Nephron progenitor cell (in vitro differentiated cells): Measurements from ENCODE around the gene NHS.
A peak's percentile ranks its signal among the peaks of the same experiment; 100 is the strongest.

Experiments
- DNase-seq: peaks from one replicate; pipeline ENCODE4 v3.0.0; 2021
- H3K27ac Mint-ChIP-seq: 2 replicates; pipeline ENCODE4 v1.8.0; 2021; ENCODE audit warnings: mild to moderate bottlenecking, moderate library complexity, mixed read lengths
- H3K27me3 Mint-ChIP-seq: 2 replicates; pipeline ENCODE4 v1.8.0; 2021; ENCODE audit warnings: mild to moderate bottlenecking, low read depth, mixed read lengths; ENCODE audit not compliant: poor library complexity
- H3K36me3 Mint-ChIP-seq: 2 replicates; pipeline ENCODE4 v1.8.0; 2021; ENCODE audit warnings: low read depth, mixed read lengths
- H3K4me1 Mint-ChIP-seq: 2 replicates; pipeline ENCODE4 v1.8.0; 2021; ENCODE audit warnings: mixed read lengths
- H3K4me3 Mint-ChIP-seq: 2 replicates; pipeline ENCODE4 v1.8.0; 2021; ENCODE audit warnings: mild to moderate bottlenecking, moderate library complexity, mixed read lengths
- H3K9me3 Mint-ChIP-seq: 2 replicates; pipeline ENCODE4 v1.8.0; 2021; ENCODE audit warnings: mild to moderate bottlenecking, moderate library complexity, mixed read lengths
- TF ChIP-seq, protein P1 (sequence below): fragments of 200-600 bp; sonication (generic); IDR thresholded peaks from 2 replicates; pipeline ENCODE4 v1.5.0; 2021; ENCODE audit warnings: antibody characterized with exemption

NHS gene

DNA sequence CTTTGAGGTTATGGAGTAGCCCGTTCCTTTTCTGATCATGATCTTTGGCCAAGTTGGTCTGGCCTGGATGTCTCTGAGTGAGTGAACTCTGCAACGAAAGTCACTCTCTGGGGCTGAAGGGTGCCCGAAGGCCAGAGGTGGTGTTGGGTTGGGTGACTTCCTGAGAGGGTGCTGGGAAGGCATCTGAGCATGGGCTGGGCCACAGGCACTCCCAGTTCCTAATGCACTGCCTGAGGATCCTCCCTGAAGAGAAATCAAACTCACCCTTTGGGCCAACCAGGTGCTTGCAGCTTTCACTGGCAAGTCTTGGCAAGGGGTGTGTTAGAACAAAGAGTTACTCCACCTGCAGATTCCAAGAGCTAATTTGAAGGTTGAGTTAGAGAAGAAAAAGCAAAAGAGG is 295.9 kb downstream of the NHS start:
- Mint-ChIP-seq H3K4me3 (no peak overlapping the region), H3K9me3 (no peaks in the 10 kb centered on the region), H3K27ac (no peak overlapping the region)

DNA sequence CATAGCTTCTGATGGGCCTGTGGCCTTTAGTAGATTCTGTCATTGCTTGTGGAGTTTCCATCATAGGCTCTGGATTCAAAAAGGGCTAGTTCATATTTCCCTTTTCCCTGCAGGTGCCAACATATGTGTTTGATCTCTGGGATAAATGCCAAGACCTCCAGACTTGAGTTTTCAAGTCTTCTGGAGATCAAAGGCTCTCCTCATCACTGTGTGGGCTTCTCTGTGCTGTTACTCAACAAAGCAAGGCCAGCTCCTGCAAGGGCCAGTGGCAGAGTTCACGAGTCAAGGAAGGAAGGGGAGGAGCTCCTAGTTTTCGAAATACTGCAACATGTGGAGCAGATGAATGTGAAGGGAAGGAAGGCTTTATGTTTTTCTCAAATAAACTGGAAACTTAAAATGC is 299.6 kb downstream of the NHS start:
- Mint-ChIP-seq H3K27me3 (no peaks in the 10 kb centered on the region), H3K36me3 (peaks cover 20% of the 10 kb centered on the region), H3K4me3 (no peak overlapping the region), H3K27ac (no peak overlapping the region), H3K9me3 (no peaks in the 10 kb centered on the region), H3K4me1 (no peaks in the 10 kb centered on the region)
- TF ChIP-seq, protein P1, sequence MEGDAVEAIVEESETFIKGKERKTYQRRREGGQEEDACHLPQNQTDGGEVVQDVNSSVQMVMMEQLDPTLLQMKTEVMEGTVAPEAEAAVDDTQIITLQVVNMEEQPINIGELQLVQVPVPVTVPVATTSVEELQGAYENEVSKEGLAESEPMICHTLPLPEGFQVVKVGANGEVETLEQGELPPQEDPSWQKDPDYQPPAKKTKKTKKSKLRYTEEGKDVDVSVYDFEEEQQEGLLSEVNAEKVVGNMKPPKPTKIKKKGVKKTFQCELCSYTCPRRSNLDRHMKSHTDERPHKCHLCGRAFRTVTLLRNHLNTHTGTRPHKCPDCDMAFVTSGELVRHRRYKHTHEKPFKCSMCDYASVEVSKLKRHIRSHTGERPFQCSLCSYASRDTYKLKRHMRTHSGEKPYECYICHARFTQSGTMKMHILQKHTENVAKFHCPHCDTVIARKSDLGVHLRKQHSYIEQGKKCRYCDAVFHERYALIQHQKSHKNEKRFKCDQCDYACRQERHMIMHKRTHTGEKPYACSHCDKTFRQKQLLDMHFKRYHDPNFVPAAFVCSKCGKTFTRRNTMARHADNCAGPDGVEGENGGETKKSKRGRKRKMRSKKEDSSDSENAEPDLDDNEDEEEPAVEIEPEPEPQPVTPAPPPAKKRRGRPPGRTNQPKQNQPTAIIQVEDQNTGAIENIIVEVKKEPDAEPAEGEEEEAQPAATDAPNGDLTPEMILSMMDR = no peak
- DNase-seq = no peak

More for the DNA sequence above, 295.9 kb downstream of the NHS start:
- DNase-seq = no peak
- TF ChIP-seq, protein P1 = no peak
- Mint-ChIP-seq H3K36me3 (peaks cover 14% of the 10 kb centered on the region), H3K4me1 (no peaks in the 10 kb centered on the region), H3K27me3 (no peaks in the 10 kb centered on the region)

DNA sequence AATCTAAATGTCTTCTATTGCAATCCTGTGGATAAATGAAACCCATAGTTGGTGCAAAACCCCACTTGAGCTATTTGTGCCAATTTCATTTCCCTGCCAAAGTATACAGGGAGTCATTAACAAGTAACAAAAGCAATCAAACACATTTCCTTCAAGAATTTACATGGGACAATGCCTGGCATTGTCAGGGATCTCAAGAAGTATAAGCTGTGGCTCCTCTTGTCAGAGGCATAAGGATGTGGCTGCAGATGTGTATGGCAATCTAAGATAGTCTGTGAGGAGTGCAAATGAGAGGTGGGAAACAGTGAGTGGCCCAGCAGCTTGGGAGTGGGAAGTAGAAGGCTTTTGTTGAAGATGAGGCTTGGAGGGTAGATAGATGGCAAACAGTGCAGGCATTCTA is 304.3 kb downstream of the NHS start:
- TF ChIP-seq, protein P1 = no peak
- DNase-seq = no peak
- Mint-ChIP-seq H3K4me1 (peaks cover 16% of the 10 kb centered on the region), H3K27ac (no peak overlapping the region), H3K36me3 (peaks cover 13% of the 10 kb centered on the region), H3K4me3 (no peak overlapping the region), H3K27me3 (peaks cover 6% of the 10 kb centered on the region), H3K9me3 (no peaks in the 10 kb centered on the region)

DNA sequence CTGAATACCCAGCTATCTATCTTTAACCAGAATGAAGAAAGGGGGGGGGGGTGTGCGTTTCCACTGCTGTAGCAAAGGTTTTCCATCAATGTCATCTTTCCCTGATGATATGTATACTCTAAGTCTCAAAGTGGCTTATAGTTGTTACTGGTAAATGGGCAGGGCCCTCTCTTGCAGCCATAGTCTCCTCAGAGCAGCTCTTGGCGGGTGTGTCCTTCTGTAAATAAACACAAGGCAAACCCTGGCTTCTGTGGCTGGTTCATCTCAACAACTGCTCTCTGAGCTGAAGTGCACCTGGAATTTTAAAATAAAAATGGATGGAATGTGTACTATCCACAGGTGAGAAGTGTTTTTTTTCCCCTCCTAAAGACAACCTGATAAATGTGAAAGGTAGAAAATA is 304.8 kb downstream of the NHS start:
- TF ChIP-seq, protein P1 = no peak
- peaks cover 6% of the 10 kb centered on the region for H3K27me3 Mint-ChIP-seq
- peaks cover 7% of the 10 kb centered on the region for H3K36me3 Mint-ChIP-seq
- no peak overlapping the region for H3K4me3 Mint-ChIP-seq
- no peak for DNase-seq
- peak overlapping the region; percentile 31 for H3K27ac Mint-ChIP-seq
- H3K9me3 Mint-ChIP-seq = no peaks in the 10 kb centered on the region
- H3K4me1 Mint-ChIP-seq = peaks cover 20% of the 10 kb centered on the region

DNA sequence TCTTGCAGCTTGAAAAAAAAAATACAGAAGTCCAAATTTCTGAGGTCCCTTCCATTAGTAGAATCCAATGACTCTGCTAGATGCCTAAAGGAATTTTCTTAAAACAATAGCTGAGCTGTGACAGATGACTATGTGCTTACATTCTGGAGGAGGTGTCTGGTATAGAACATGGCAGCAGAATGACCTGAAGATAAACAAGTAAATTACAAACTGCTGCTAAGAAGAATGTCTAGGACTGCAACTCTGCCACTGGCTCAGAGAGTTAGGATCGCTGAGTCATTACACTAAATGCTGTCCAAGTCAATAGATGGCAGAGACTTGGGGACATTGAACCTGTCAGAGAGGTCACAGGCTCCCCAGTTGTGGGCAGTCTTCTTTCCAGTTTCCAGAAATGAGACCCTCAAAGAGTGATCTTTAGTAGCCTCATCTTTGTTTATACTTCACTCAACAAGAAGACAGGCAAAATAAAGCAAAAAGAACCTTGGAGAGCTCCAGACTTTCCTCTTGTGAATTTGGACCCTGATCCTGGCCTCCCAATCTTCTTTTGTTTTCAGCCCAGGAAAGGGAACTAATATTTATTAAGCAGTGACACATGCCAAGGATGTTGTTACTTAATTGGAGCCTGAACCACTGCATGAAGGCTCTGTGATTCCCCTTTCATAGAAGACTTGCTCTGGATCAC is 305.9 kb downstream of the NHS start:
- Mint-ChIP-seq H3K36me3 (peaks cover 7% of the 10 kb centered on the region), H3K9me3 (no peaks in the 10 kb centered on the region), H3K4me1 (peaks cover 25% of the 10 kb centered on the region), H3K4me3 (no peak overlapping the region), H3K27ac (no peak overlapping the region), H3K27me3 (peaks cover 6% of the 10 kb centered on the region)
- no peak for DNase-seq
- TF ChIP-seq, protein P1 = no peak

DNA sequence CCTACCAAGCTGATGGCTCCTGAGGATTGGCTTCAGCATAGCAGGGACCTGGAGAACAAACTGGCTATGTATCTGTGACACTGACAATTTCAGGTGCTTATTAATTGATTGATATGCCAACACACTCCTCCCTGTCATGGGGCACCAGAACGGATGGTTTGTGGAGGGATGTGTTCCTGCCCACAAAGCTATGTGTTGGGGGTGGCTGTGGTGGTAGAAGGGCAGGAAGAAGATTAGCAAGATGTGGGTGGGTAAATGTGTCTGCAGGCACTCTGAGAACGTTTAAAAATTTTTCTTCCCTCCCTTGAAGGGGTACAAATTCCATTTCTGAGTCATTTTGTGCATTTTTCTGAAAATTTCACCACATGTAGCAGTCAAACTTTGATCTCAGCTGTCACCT is 307.3 kb downstream of the NHS start:
- no peaks in the 10 kb centered on the region for H3K9me3 Mint-ChIP-seq
- H3K4me1 Mint-ChIP-seq = peaks cover 33% of the 10 kb centered on the region
- no peak overlapping the region for H3K27ac Mint-ChIP-seq
- DNase-seq = no peak
- TF ChIP-seq, protein P1 = no peak
- H3K27me3 Mint-ChIP-seq = peaks cover 9% of the 10 kb centered on the region
- H3K36me3 Mint-ChIP-seq = no peaks in the 10 kb centered on the region
- H3K4me3 Mint-ChIP-seq = no peak overlapping the region
